HCT116 (cell line): Measurements from ENCODE around the gene SYCP3. TPM values are rescaled to one million over a fixed set of nuclear protein-coding genes. Genes with fewer than 3 reads are reported as not detected.

ENCODE experiments used
- ATAC-seq: fragments of 200-7000 bp; cut with Tn5 transposase; 2 replicates; pipeline ENCODE4 v1.9.1; 2020; ENCODE audit warnings: mild to moderate bottlenecking, moderate library complexity
- BruUV-seq: library from RNA; stranded (reverse); fragments of 400-500 nt; replicated peaks from 2 replicates; lab custom pipeline; 2021; lab: Mats Ljungman, UMichigan
- CTCF ChIA-PET: fragments of 300-600 bp; sonication (Branson Sonifier 250); formaldehyde crosslinking; loops from one replicate; lab custom pipeline; 2021; ENCODE audit warnings: antibody characterized with exemption; lab: Charles Lee
- POLR2A ChIA-PET: fragments of 300-600, 350-600 bp; sonication (Branson Sonifier 250); formaldehyde crosslinking; loops from one replicate; lab custom pipeline; 2021; ENCODE audit warnings: antibody characterized with exemption; lab: Charles Lee
- RAD21 ChIA-PET, 2 experiments: fragments of 300-600 bp; sonication (Branson Sonifier 250); formaldehyde crosslinking; loops; one replicate each; lab custom pipeline; 2023; ENCODE audit warnings: low total read pairs in 2 of 2; ENCODE audit not compliant: uncharacterized antibody in 2 of 2, unreplicated experiment in 2 of 2, low non-redundant PET in 1 of 2; lab: Charles Lee
- DNase-seq: peaks from one replicate; pipeline ENCODE4 v3.0.0-alpha.2; 2010; ENCODE audit warnings: low read depth, low spot score
- H2AFZ ChIP-seq: fragments of 200-600 bp; shearing (Covaris generic), sonication (generic); 2 replicates; pipeline ENCODE4 v1.6.1; 2017; ENCODE audit warnings: low read depth, mixed run types, mixed read lengths, antibody characterized with exemption, low read length; ENCODE audit not compliant: poor library complexity, severe bottlenecking
- H3K27ac ChIP-seq: 2 replicates; pipeline ENCODE4 v1.5.1; 2012; ENCODE audit warnings: low read depth, low read length
- H3K27me3 ChIP-seq: fragments of 200-600 bp; sonication (generic); 2 replicates; pipeline ENCODE4 v1.6.1; 2016; ENCODE audit warnings: mixed run types, low read length, mixed read lengths; ENCODE audit not compliant: insufficient read depth
- H3K36me3 ChIP-seq, 2 experiments: fragments of 200-500 bp in 1 of 2; fragments of 200-600 bp in 1 of 2; sonication (Bioruptor generic) in 1 of 2; sonication (generic) in 1 of 2; 2 replicates each; pipeline versions ENCODE4 v1.5.1 to v1.6.1; 2014 to 2016; ENCODE audit warnings: low read length in 2 of 2, inconsistent platforms in 1 of 2, mixed read lengths in 1 of 2, mixed run types in 1 of 2; ENCODE audit not compliant: insufficient read depth in 2 of 2, control insufficient read depth in 1 of 2
- H3K4me1 ChIP-seq, 2 experiments: fragments of 200-600 bp in 1 of 2; sonication (generic) in 1 of 2; 2 replicates each; pipeline versions ENCODE4 v1.5.1 to v1.6.1; 2012 to 2017; ENCODE audit warnings: low read length in 2 of 2, inconsistent platforms in 1 of 2, mild to moderate bottlenecking in 1 of 2, mixed read lengths in 1 of 2, mixed run types in 1 of 2, moderate library complexity in 1 of 2; ENCODE audit not compliant: insufficient read depth in 2 of 2, control insufficient read depth in 1 of 2
- H3K4me2 ChIP-seq: fragments of 200-600 bp; sonication (generic); 2 replicates; pipeline ENCODE4 v1.6.1; 2017; ENCODE audit warnings: mixed run types, low read length, mixed read lengths
- H3K4me3 ChIP-seq, 2 experiments: fragments of 200-600 bp in 1 of 2; sonication (generic) in 1 of 2; replicated peaks in 1 of 2; 2 replicates each; pipeline ENCODE4 v1.5.1; 2011 to 2016; ENCODE audit warnings: low read length in 2 of 2, control low read depth in 1 of 2, low read depth in 1 of 2, mild to moderate bottlenecking in 1 of 2, mixed read lengths in 1 of 2, mixed run types in 1 of 2
- H3K79me2 ChIP-seq: fragments of 200-600 bp; sonication (generic); 2 replicates; pipeline ENCODE4 v1.6.1; 2017; ENCODE audit warnings: mild to moderate bottlenecking, mixed run types, low read length, moderate library complexity, mixed read lengths; ENCODE audit not compliant: insufficient read depth
- H3K9ac ChIP-seq: fragments of 200-600 bp; sonication (generic); 2 replicates; pipeline ENCODE4 v1.6.1; 2016; ENCODE audit warnings: low read length, mixed read lengths
- H3K9me2 ChIP-seq: fragments of 200-600 bp; sonication (generic), shearing (Covaris generic); 2 replicates; pipeline ENCODE4 v1.6.1; 2017; ENCODE audit warnings: mixed run types, mild to moderate bottlenecking, moderate library complexity; ENCODE audit not compliant: insufficient read depth
- H3K9me3 ChIP-seq, 2 experiments: fragments of 200-500 bp in 1 of 2; fragments of 200-600 bp in 1 of 2; sonication (Bioruptor generic) in 1 of 2; sonication (generic) in 1 of 2; 2 replicates each; pipeline ENCODE4 v1.6.1; 2014 to 2017; ENCODE audit warnings: low read length in 2 of 2, mixed read lengths in 2 of 2, inconsistent platforms in 1 of 2, low read depth in 1 of 2, mild to moderate bottlenecking in 1 of 2, mixed run types in 1 of 2, moderate library complexity in 1 of 2; ENCODE audit not compliant: control insufficient read depth in 1 of 2, insufficient read depth in 1 of 2
- H4K20me1 ChIP-seq: fragments of 200-600 bp; sonication (generic), shearing (Covaris generic); 2 replicates; pipeline ENCODE4 v1.6.1; 2017; ENCODE audit warnings: mixed run types, mild to moderate bottlenecking, moderate library complexity; ENCODE audit not compliant: insufficient read depth
- CBX3 ChIP-seq: IDR thresholded peaks from 2 replicates; pipeline ENCODE4 v1.6.1; 2012; ENCODE audit warnings: low read depth
- CEBPB ChIP-seq: IDR thresholded peaks from 2 replicates; pipeline ENCODE4 v1.6.1; 2012; ENCODE audit warnings: low read depth
- EGR1 ChIP-seq: IDR thresholded peaks from 2 replicates; pipeline ENCODE4 v1.6.1; 2012; ENCODE audit warnings: low read depth
- ELF1 ChIP-seq: IDR thresholded peaks from 2 replicates; pipeline ENCODE4 v1.6.1; 2012; ENCODE audit warnings: low read depth, borderline replicate concordance
- EZH2 ChIP-seq: fragments of 200-600 bp; sonication (generic); IDR thresholded peaks from 2 replicates; pipeline ENCODE4 v1.6.1; 2017; ENCODE audit warnings: antibody characterized with exemption, mixed run types
- EZH2phosphoT487 ChIP-seq: fragments of 200-600 bp; IDR thresholded peaks from 2 replicates; pipeline ENCODE4 v1.6.1; 2018; ENCODE audit warnings: antibody characterized with exemption, borderline replicate concordance
- FOSL1 ChIP-seq: IDR thresholded peaks from 2 replicates; pipeline ENCODE4 v1.6.1; 2012; ENCODE audit warnings: low read depth
- JUND ChIP-seq: IDR thresholded peaks from 2 replicates; pipeline ENCODE4 v1.6.1; 2012
- POLR2A ChIP-seq: IDR thresholded peaks from 2 replicates; pipeline ENCODE4 v1.7.0; 2011; ENCODE audit warnings: borderline replicate concordance; ENCODE audit not compliant: insufficient read depth, insufficient read length; ENCODE audit errors: extremely low read depth
- RAD21 ChIP-seq: IDR thresholded peaks from 2 replicates; pipeline ENCODE4 v1.6.1; 2012; ENCODE audit warnings: low read depth, mild to moderate bottlenecking
- SIN3A ChIP-seq: IDR thresholded peaks from 2 replicates; pipeline ENCODE4 v1.6.1; 2012; ENCODE audit warnings: low read depth
- SP1 ChIP-seq: IDR thresholded peaks from 2 replicates; pipeline ENCODE4 v1.6.1; 2012; ENCODE audit warnings: low read depth
- SRF ChIP-seq: IDR thresholded peaks from 2 replicates; pipeline ENCODE4 v1.6.1; 2012; ENCODE audit warnings: low read depth
- YY1 ChIP-seq: IDR thresholded peaks from 2 replicates; pipeline ENCODE4 v1.6.1; 2011; ENCODE audit warnings: low read length, low read depth, moderate library complexity, mild to moderate bottlenecking; ENCODE audit not compliant: insufficient replicate concordance; ENCODE audit errors: extremely low read depth
- ZNF274 ChIP-seq: fragments of 200-500 bp; sonication (Bioruptor generic); IDR thresholded peaks from 2 replicates; pipeline ENCODE4 v1.6.1; 2014; ENCODE audit warnings: mild to moderate bottlenecking, low read depth, low read length, inconsistent platforms
- intact Hi-C: fragments of 100-400 bp; cut with micrococcal nuclease; formaldehyde crosslinking; loops from 2 replicates; pipeline ENCODE4 v1.10.0; 2022
- total RNA-seq: library from RNA; stranded (reverse); gene quantifications from one replicate; pipeline ENCODE4 v1.2.1, GENCODE V29; 2021; ENCODE audit not compliant: unreplicated experiment
- TF ChIP-seq, protein P1 (sequence below): IDR thresholded peaks from 2 replicates; pipeline ENCODE4 v1.6.1; 2011; ENCODE audit warnings: mild to moderate bottlenecking, low read length, moderate library complexity; ENCODE audit not compliant: insufficient replicate concordance; ENCODE audit errors: extremely low read depth
- TF ChIP-seq, protein P2 (sequence below): IDR thresholded peaks from 2 replicates; pipeline ENCODE4 v1.6.1; 2012; ENCODE audit warnings: low read depth
- TF ChIP-seq, protein P3 (sequence below): IDR thresholded peaks from 2 replicates; pipeline ENCODE4 v1.6.1; 2012
- TF ChIP-seq, protein P4 (sequence below), 3 experiments: fragments of 200-600 bp in 1 of 3; sonication (generic) in 1 of 3; IDR thresholded peaks in 2 of 3; conservative IDR thresholded peaks in 1 of 3; 2 replicates each; pipeline ENCODE4 v1.5.1; 2012 to 2017; ENCODE audit warnings: low read depth in 2 of 3, low read length in 2 of 3, antibody characterized with exemption in 1 of 3, borderline replicate concordance in 1 of 3, control low read depth in 1 of 3, mild to moderate bottlenecking in 1 of 3, mixed read lengths in 1 of 3, mixed run types in 1 of 3, moderate library complexity in 1 of 3; ENCODE audit not compliant: insufficient read depth in 1 of 3

SYCP3 gene
- total RNA-seq, 1 experiment from 2014 or later = not detected

DNA sequence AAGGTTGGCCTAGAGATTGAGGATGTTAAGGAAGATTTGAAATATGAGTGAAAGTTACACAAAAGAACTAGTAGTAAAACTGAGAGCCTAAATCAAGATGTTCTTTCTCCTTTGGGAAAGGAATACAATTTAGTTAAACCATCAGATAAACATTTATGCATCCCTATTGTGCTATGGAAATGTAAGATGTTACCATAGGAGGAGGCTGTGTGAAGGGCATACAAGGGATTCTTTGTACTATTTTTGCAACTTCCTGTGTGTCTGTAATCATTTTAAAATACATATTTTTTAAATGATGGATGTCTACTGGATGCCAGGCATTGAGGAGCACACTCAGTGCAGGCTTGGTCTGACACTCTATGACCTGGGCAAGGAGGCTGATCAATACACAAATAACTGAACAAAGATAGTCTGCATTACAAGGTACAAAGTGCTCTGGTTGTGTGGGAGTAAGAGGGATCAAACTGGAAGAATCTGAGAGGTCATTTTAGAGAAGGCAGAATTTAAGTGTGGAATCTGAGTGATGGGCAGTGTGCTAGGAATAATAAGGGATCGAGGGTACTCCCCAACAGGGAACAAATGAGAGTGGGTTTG is 47.7 kb downstream of the SYCP3 start (continued):
- TF ChIP-seq CBX3 = no peak

DNA sequence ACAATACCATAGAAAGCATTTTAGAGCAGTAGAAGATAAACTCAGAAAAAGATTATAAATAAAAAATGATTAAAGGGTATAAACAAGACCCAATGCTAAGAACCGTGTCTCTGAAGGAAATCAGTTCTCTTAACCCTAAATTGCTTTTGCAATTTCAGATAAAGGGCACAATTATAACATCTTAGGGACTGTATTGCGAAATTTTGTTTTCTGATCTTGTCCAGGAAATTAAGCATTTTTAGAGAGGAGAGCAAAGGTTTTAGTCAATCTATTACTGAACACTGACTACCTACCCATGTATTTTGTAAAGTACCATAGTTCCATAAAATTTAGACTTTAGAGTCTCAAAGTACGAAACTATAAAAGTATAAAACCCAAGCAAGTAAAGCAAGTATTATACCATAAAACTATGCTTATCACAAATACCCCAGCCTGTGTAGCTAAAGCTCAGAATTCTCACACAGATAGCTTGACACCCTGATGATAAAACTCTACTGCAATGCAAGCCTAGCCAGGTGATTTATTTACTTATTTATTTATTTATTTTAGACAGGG is 48.6 kb downstream of the SYCP3 start:
- no TSS peak for BruUV-seq
- ATAC-seq = no peak
- no peak overlapping the region for H3K4me3 ChIP-seq
- H3K9me3 ChIP-seq = no peaks in the 10 kb centered on the region
- H3K27me3 ChIP-seq = no peaks in the 10 kb centered on the region
- intact Hi-C loops = no loop called here
- TF ChIP-seq FOSL1 (no peak), EZH2 (no peak), CEBPB (no peak), RAD21 (no peak), JUND (no peak), SRF (no peak), EZH2phosphoT487 (no peak), SP1 (no peak), ELF1 (no peak), YY1 (no peak), CBX3 (no peak), SIN3A (no peak), POLR2A (no peak), ZNF274 (no peak), EGR1 (no peak)
- TF ChIP-seq, protein P1, sequence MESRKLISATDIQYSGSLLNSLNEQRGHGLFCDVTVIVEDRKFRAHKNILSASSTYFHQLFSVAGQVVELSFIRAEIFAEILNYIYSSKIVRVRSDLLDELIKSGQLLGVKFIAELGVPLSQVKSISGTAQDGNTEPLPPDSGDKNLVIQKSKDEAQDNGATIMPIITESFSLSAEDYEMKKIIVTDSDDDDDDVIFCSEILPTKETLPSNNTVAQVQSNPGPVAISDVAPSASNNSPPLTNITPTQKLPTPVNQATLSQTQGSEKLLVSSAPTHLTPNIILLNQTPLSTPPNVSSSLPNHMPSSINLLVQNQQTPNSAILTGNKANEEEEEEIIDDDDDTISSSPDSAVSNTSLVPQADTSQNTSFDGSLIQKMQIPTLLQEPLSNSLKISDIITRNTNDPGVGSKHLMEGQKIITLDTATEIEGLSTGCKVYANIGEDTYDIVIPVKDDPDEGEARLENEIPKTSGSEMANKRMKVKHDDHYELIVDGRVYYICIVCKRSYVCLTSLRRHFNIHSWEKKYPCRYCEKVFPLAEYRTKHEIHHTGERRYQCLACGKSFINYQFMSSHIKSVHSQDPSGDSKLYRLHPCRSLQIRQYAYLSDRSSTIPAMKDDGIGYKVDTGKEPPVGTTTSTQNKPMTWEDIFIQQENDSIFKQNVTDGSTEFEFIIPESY = no peak
- TF ChIP-seq, protein P2, sequence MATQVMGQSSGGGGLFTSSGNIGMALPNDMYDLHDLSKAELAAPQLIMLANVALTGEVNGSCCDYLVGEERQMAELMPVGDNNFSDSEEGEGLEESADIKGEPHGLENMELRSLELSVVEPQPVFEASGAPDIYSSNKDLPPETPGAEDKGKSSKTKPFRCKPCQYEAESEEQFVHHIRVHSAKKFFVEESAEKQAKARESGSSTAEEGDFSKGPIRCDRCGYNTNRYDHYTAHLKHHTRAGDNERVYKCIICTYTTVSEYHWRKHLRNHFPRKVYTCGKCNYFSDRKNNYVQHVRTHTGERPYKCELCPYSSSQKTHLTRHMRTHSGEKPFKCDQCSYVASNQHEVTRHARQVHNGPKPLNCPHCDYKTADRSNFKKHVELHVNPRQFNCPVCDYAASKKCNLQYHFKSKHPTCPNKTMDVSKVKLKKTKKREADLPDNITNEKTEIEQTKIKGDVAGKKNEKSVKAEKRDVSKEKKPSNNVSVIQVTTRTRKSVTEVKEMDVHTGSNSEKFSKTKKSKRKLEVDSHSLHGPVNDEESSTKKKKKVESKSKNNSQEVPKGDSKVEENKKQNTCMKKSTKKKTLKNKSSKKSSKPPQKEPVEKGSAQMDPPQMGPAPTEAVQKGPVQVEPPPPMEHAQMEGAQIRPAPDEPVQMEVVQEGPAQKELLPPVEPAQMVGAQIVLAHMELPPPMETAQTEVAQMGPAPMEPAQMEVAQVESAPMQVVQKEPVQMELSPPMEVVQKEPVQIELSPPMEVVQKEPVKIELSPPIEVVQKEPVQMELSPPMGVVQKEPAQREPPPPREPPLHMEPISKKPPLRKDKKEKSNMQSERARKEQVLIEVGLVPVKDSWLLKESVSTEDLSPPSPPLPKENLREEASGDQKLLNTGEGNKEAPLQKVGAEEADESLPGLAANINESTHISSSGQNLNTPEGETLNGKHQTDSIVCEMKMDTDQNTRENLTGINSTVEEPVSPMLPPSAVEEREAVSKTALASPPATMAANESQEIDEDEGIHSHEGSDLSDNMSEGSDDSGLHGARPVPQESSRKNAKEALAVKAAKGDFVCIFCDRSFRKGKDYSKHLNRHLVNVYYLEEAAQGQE = no peak
- TF ChIP-seq, protein P3, sequence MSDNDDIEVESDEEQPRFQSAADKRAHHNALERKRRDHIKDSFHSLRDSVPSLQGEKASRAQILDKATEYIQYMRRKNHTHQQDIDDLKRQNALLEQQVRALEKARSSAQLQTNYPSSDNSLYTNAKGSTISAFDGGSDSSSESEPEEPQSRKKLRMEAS = no peak
- TF ChIP-seq, protein P4, sequence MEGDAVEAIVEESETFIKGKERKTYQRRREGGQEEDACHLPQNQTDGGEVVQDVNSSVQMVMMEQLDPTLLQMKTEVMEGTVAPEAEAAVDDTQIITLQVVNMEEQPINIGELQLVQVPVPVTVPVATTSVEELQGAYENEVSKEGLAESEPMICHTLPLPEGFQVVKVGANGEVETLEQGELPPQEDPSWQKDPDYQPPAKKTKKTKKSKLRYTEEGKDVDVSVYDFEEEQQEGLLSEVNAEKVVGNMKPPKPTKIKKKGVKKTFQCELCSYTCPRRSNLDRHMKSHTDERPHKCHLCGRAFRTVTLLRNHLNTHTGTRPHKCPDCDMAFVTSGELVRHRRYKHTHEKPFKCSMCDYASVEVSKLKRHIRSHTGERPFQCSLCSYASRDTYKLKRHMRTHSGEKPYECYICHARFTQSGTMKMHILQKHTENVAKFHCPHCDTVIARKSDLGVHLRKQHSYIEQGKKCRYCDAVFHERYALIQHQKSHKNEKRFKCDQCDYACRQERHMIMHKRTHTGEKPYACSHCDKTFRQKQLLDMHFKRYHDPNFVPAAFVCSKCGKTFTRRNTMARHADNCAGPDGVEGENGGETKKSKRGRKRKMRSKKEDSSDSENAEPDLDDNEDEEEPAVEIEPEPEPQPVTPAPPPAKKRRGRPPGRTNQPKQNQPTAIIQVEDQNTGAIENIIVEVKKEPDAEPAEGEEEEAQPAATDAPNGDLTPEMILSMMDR (IDR thresholded peaks at IDR 0.05 in 2 of 3, conservative IDR thresholded peaks at IDR 0.05 in 1 of 3; ENCODE audit: borderline replicate concordance in 1 of 3, insufficient read depth in 1 of 3, low read depth in 2 of 3, low read length in 2 of 3) = no peak
- TF ChIP-seq, all 23 proteins: peak for 0
- ChIA-PET POLR2A (no interaction called here), CTCF (no interaction called here), RAD21 (no interaction called here)
- Histone ChIP-seq H3K79me2 (no peaks in the 10 kb centered on the region), H3K9me2 (no peaks in the 10 kb centered on the region), H3K9ac (no peak overlapping the region), H3K4me1 (no peaks in the 10 kb centered on the region), H3K36me3 (no peaks in the 10 kb centered on the region), H4K20me1 (no peaks in the 10 kb centered on the region), H3K4me2 (no peak overlapping the region), H3K27ac (no peak overlapping the region), H2AFZ (no peak overlapping the region)
- no peak for DNase-seq
